Keratinocyte (primary cell): ENCODE data around the gene RNF141.

Experiments
- EZH2 ChIP-seq: IDR thresholded peaks from one replicate; pipeline ENCODE4 v1.6.1; 2012; ENCODE audit warnings: inconsistent platforms, mild to moderate bottlenecking, low read length, moderate library complexity
- TF ChIP-seq, protein P1 (sequence below), 3 experiments: IDR thresholded peaks in 1 of 3; conservative IDR thresholded peaks in 1 of 3; optimal IDR thresholded peaks in 1 of 3; 2 replicates in 2 of 3; 3 replicates in 1 of 3; pipeline versions ENCODE3 to v1.5.1; 2011; ENCODE audit warnings: low read length in 3 of 3, mild to moderate bottlenecking in 3 of 3, moderate library complexity in 2 of 3, control low read depth in 1 of 3, inconsistent platforms in 1 of 3; ENCODE audit not compliant: insufficient read depth in 2 of 3; ENCODE audit errors: extremely low read depth in 1 of 3

DNA sequence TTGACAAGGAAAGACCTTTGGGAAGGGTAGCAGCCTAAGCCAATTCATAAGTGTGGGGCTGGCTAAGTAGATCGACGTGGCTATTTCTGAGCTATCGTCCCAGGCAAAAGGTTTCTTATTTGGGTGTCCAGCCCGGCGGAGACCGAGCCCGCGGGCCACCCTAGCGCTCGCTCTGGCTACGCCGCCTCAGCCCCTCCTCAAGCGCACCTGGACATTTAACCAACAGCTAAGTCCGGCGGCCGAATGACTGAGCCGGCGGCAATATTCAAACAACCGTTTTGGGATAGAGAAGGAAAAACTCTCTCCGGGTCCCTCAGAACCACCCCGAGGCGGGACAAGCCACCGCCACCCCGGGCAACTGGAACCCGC lies 457 bp downstream of the RNF141 start:
- TF ChIP-seq, protein P1, sequence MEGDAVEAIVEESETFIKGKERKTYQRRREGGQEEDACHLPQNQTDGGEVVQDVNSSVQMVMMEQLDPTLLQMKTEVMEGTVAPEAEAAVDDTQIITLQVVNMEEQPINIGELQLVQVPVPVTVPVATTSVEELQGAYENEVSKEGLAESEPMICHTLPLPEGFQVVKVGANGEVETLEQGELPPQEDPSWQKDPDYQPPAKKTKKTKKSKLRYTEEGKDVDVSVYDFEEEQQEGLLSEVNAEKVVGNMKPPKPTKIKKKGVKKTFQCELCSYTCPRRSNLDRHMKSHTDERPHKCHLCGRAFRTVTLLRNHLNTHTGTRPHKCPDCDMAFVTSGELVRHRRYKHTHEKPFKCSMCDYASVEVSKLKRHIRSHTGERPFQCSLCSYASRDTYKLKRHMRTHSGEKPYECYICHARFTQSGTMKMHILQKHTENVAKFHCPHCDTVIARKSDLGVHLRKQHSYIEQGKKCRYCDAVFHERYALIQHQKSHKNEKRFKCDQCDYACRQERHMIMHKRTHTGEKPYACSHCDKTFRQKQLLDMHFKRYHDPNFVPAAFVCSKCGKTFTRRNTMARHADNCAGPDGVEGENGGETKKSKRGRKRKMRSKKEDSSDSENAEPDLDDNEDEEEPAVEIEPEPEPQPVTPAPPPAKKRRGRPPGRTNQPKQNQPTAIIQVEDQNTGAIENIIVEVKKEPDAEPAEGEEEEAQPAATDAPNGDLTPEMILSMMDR (optimal IDR thresholded peaks at IDR 0.05 in 1 of 3, IDR thresholded peaks at IDR 0.05 in 1 of 3, conservative IDR thresholded peaks at IDR 0.05 in 1 of 3; ENCODE audit: extremely low read depth in 1 of 3, insufficient read depth in 2 of 3, low read length in 3 of 3) = no peak
- no peak for TF ChIP-seq EZH2
